Prostate gland (tissue), 2 donors: ENCODE measurements around the gene NRCAM. TPM values are rescaled to one million over a fixed set of nuclear protein-coding genes. Genes with fewer than 3 reads are reported as not detected.

Experiments used
- DNase-seq: peaks from one replicate; pipeline ENCODE4 v3.0.0-alpha.2; 2019; ENCODE audit warnings: low spot score
- H3K27ac ChIP-seq, 2 donors: fragments of 200-600 bp; sonication (generic); 2 replicates each; pipeline ENCODE4 v1.5.1; 2017 to 2019
- H3K27me3 ChIP-seq: fragments of 200-600 bp; sonication (generic); replicated peaks from 2 replicates; pipeline ENCODE4 v1.5.1; 2019; ENCODE audit not compliant: insufficient read depth
- H3K36me3 ChIP-seq, 2 donors: fragments of 200-600 bp; sonication (generic); 1 replicate in 1 of 2; 2 replicates in 1 of 2; pipeline versions ENCODE4 v1.5.1 to v1.8.1; 2017 to 2019
- H3K4me1 ChIP-seq: fragments of 200-600 bp; sonication (generic); replicated peaks from 2 replicates; pipeline ENCODE4 v1.5.1; 2019
- H3K4me3 ChIP-seq, 2 donors: fragments of 200-600 bp; sonication (generic); 2 replicates each; pipeline ENCODE4 v1.5.1; 2017 to 2019
- H3K9me3 ChIP-seq: fragments of 200-600 bp; sonication (generic); 2 replicates; pipeline ENCODE4 v1.5.1; 2017
- POLR2A ChIP-seq: fragments of 450-650 bp; IDR thresholded peaks from one replicate; pipeline ENCODE4 v1.6.1; 2016; ENCODE audit warnings: antibody characterized with exemption, mild to moderate bottlenecking
- POLR2AphosphoS5 ChIP-seq: sonication (generic); formaldehyde crosslinking; IDR thresholded peaks from one replicate; pipeline ENCODE4 v1.6.1; 2017; ENCODE audit warnings: antibody characterized with exemption
- WGBS: methylation state at CpG from one replicate; pipeline ENCODE4 v1.1.5; 2018; 5-methylcytosine and 5-hydroxymethylcytosine counted together
- intact Hi-C: fragments of 100-400 bp; cut with DNase I; formaldehyde crosslinking; loops from one replicate; pipeline ENCODE4 v1.14.2; 2022
- total RNA-seq, 2 donors: library from RNA; depleted of rRNA; stranded (reverse); fragments of >200 nt; gene quantifications; one replicate each; pipeline ENCODE4 v1.1.0, GENCODE V29; 2016
- TF ChIP-seq, protein P1 (sequence below), 4 experiments: fragments of 200-600 bp in 2 of 4; fragments of 450-650 bp in 2 of 4; sonication (generic) in 2 of 4; IDR thresholded peaks; 1 replicate in 3 of 4; 2 replicates in 1 of 4; pipeline ENCODE4 v1.5.1; 2016 to 2019; ENCODE audit warnings: antibody characterized with exemption in 4 of 4, mild to moderate bottlenecking in 2 of 4, moderate library complexity in 2 of 4

Gene NRCAM
- total RNA-seq, 2 donors from 2014 or later: 1.1 to 3.1 TPM

DNA sequence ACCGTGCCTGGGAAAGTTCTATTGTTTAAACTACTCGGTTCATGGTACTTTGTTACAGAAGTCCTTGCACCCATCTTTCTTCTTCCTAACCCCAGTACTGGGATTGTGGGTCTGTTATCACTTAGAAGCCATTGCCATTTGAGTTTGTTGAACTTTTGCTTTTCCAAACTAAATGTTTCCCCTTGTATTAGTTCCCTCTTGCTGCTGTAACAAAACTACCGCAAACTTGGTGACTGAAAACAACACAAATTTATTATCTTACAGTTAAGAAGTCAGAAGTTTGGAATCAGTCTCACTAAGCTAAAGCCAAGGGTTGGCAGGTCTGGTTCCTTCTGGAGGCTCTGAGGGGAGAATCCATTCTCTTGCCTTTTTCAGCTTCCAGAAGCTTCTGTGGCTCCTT, 319.2 kb downstream of the NRCAM start:
- no peak overlapping the region for H3K4me3 ChIP-seq
- DNase-seq: no peak
- no peaks in the 10 kb centered on the region for H3K27me3 ChIP-seq
- H3K9me3 ChIP-seq: no peaks in the 10 kb centered on the region
- H3K27ac ChIP-seq: no peak overlapping the region
- WGBS: 95% methylated on average over 3 of the region's 3 CpGs
- H3K4me1 ChIP-seq: no peaks in the 10 kb centered on the region
- no peaks in the 10 kb centered on the region for H3K36me3 ChIP-seq
- TF ChIP-seq POLR2A (no peak), POLR2AphosphoS5 (no peak)
- TF ChIP-seq, protein P1, sequence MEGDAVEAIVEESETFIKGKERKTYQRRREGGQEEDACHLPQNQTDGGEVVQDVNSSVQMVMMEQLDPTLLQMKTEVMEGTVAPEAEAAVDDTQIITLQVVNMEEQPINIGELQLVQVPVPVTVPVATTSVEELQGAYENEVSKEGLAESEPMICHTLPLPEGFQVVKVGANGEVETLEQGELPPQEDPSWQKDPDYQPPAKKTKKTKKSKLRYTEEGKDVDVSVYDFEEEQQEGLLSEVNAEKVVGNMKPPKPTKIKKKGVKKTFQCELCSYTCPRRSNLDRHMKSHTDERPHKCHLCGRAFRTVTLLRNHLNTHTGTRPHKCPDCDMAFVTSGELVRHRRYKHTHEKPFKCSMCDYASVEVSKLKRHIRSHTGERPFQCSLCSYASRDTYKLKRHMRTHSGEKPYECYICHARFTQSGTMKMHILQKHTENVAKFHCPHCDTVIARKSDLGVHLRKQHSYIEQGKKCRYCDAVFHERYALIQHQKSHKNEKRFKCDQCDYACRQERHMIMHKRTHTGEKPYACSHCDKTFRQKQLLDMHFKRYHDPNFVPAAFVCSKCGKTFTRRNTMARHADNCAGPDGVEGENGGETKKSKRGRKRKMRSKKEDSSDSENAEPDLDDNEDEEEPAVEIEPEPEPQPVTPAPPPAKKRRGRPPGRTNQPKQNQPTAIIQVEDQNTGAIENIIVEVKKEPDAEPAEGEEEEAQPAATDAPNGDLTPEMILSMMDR (IDR thresholded peaks at IDR 0.05): no peak
- intact Hi-C loops: loop anchor here (5.0 kb wide), 1 partner anchor 675 kb away; no protein-coding TSS in a partner anchor

DNA sequence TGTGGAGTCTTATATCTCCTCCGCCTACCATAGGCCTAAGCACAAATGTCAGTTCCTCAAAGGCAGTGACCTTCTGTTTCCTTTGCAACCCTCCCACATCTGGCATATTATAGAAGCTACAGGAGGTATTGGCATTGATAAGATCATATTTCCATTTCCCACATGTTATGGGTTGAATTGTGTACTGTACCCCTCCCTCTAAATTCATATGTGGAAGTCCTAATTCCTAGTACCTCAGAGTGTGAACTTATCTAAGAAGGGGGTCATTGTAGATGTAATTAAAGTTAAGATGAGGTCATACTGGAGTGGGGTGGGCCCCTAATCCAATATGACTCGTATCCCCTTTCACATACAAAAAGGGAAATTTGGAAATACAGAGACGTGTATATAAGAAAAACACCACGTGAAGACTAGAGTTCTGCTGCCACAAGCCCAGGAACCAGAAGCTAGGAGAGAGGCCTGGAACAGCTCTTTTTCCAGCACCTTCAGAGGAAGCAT, 320.0 kb downstream of the NRCAM start:
- H3K27me3 ChIP-seq: no peaks in the 10 kb centered on the region
- no peaks in the 10 kb centered on the region for H3K4me1 ChIP-seq
- H3K27ac ChIP-seq: no peak overlapping the region
- TF ChIP-seq POLR2A: no peak
- TF ChIP-seq, protein P1 (IDR thresholded peaks at IDR 0.05): no peak
- no peak for TF ChIP-seq POLR2AphosphoS5
- no peaks in the 10 kb centered on the region for H3K36me3 ChIP-seq
- WGBS: 89% methylated on average over 4 of the region's 4 CpGs
- intact Hi-C loops: loop anchor here (5.0 kb wide), 1 partner anchor 674 kb away; no protein-coding TSS in a partner anchor
- no peak for DNase-seq
- H3K9me3 ChIP-seq: no peaks in the 10 kb centered on the region
- no peak overlapping the region for H3K4me3 ChIP-seq

DNA sequence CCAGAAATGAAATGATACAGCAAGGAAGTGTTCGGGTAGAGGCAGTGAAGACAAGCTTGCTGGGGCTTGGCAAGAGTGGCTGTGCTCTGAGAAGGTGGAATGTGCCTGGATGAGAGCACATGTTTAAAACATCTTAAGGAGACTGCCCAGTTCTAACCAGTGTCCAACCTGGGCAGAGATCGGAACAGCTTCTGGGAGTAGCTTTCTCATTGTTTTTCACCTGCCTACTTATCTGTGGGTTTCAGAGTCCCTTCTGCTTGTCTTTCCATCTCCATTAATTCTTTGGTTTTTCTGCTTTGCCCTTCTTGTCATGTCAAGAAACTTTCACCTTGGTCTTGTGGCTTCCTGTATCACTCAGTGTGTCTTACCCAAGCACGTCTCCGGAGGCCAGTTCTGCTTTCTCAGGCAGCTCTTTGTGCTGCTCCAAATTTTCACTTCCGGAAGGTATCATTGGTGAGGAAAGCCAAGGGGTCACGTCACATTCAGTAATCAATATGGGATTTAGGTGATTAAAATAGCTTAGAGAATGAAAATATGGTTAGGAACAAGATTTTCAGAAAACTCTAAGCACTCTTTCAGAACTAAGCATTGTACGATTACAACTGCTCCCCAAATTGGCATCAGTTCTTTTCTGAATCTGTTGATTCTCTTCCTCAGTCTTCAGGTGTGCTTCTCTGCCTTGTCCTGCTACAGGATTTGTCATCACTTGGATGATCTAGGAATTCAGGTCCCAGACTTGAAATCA, 320.6 kb downstream of the NRCAM start:
- 88% methylated on average over 7 of the region's 7 CpGs for WGBS
- no peaks in the 10 kb centered on the region for H3K4me1 ChIP-seq
- H3K4me3 ChIP-seq: no peak overlapping the region
- TF ChIP-seq POLR2A: no peak
- no peak for TF ChIP-seq POLR2AphosphoS5
- TF ChIP-seq, protein P1 (IDR thresholded peaks at IDR 0.05): no peak
- H3K9me3 ChIP-seq: no peaks in the 10 kb centered on the region
- no peaks in the 10 kb centered on the region for H3K27me3 ChIP-seq
- no peak overlapping the region for H3K27ac ChIP-seq
- DNase-seq: no peak
- H3K36me3 ChIP-seq: no peaks in the 10 kb centered on the region
- intact Hi-C loops: loop anchor here (5.0 kb wide), 1 partner anchor 673 kb away; no protein-coding TSS in a partner anchor

DNA sequence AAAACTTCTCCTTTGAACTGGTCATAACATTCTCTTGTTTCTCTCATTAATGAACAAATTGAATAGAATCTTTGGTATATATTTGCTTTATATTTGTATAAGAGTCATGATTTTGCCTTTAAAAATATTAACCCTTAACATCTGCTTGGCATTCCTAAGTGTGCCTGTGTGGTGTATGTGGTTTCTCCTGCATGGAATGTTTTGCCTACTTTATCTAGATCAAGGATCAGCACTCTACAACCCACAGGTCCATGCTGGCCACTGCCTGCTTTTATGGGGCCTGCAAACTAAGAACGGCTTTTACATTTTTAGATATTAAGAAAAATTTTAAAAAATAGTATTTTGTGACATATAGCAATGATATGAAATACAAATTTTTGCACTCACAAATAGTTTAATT, 321.8 kb downstream of the NRCAM start:
- DNase-seq: no peak
- Histone ChIP-seq H3K36me3 (no peaks in the 10 kb centered on the region), H3K4me3 (no peak overlapping the region), H3K27ac (no peak overlapping the region), H3K4me1 (no peaks in the 10 kb centered on the region), H3K27me3 (no peaks in the 10 kb centered on the region), H3K9me3 (no peaks in the 10 kb centered on the region)
- intact Hi-C loops: no loop called here
- WGBS: 83% methylated on average over 1 of the region's 1 CpG
- TF ChIP-seq POLR2AphosphoS5: no peak
- no peak for TF ChIP-seq POLR2A
- TF ChIP-seq, protein P1 (IDR thresholded peaks at IDR 0.05): no peak
